Aortic smooth muscle cell (primary cell): ENCODE data around the gene MARCHF2. TPM values are rescaled to one million over a fixed set of nuclear protein-coding genes. Genes with fewer than 3 reads are reported as not detected.

Experiments
- total RNA-seq: library from RNA; depleted of rRNA; stranded (reverse); fragments of >200 nt; gene quantifications from 2 replicates; pipeline ENCODE4 v1.2.3, GENCODE V29; 2014

The MARCHF2 gene
- 87.9 and 103 TPM in 2 replicates for total RNA-seq

GRCh38 chr19:8412783-8413628 is at the start of gene MARCHF2:
Gene MARCHF2, plus strand, starts transcription at chr19:8413305. Its CDS starts 8,536 bp downstream, at chr19:8421841.

GRCh38 chr19:8363803-8364771 is 49.0 kb upstream of the MARCHF2 start, which contains the start of gene ANGPTL4:
Gene ANGPTL4, plus strand, starts transcription at chr19:8364155. Its CDS starts 167 bp downstream, at chr19:8364322.

GRCh38 chr19:8389891-8390616 is 23.1 kb upstream of the MARCHF2 start, which contains the start of gene RAB11B:
Gene RAB11B, plus strand, starts transcription at chr19:8390360. Its CDS starts 57 bp downstream, at chr19:8390417.

GRCh38 chr19:8444677-8445487 is 31.8 kb downstream of the MARCHF2 start, which contains the start of gene HNRNPM:
Gene HNRNPM, plus strand, starts transcription at chr19:8444975. Its CDS starts 24 bp downstream, at chr19:8444999.

Other genes with a start within 250 kb of the MARCHF2 start
- gene CERS4, start 203.9 kb upstream of the MARCHF2 start, total RNA-seq = 4.1 and 6.0 TPM in 2 replicates
- gene CD320, start 104.9 kb upstream of the MARCHF2 start, total RNA-seq = 17.4 and 23.8 TPM in 2 replicates
- 28.9 and 36.7 TPM in 2 replicates for gene NDUFA7, start 91.9 kb upstream of the MARCHF2 start, total RNA-seq
- gene RPS28, start 91.8 kb upstream of the MARCHF2 start, total RNA-seq = 575 and 694 TPM in 2 replicates
- 0.44 and 0.53 TPM in 2 replicates for gene KANK3, start 70.0 kb upstream of the MARCHF2 start, total RNA-seq
- 1.2 and 1.7 TPM in 2 replicates for gene ANGPTL4, start 49.1 kb upstream of the MARCHF2 start, total RNA-seq
- gene RAB11B, start 22.9 kb upstream of the MARCHF2 start, total RNA-seq = 63.0 and 81.0 TPM in 2 replicates
- gene HNRNPM, start 31.7 kb downstream of the MARCHF2 start, total RNA-seq = 53.4 and 58.2 TPM in 2 replicates
- not detected in 2 replicates for gene PRAM1, start 89.3 kb downstream of the MARCHF2 start, total RNA-seq
- 3.1 and 3.2 TPM in 2 replicates for gene ZNF414, start 100.9 kb downstream of the MARCHF2 start, total RNA-seq
- gene MYO1F, start 164.1 kb downstream of the MARCHF2 start, total RNA-seq = 0.13 and 0.19 TPM in 2 replicates
- gene ADAMTS10, start 197.4 kb downstream of the MARCHF2 start, total RNA-seq = 12.0 and 24.2 TPM in 2 replicates
- gene NFILZ, start 217.3 kb downstream of the MARCHF2 start, total RNA-seq = not detected in 2 replicates